Stomach smooth muscle (tissue), 2 donors: Measurements from ENCODE around the gene KRT73.
"Not testable (repeated sequence)": the region's sequence is repeated elsewhere in the genome, so short reads cannot be mapped to it uniquely, and the experiment has no call there.

Experiments used
- H3K27ac ChIP-seq: one replicate; pipeline ENCODE4 v1.7.0; 2013; ENCODE audit warnings: mild to moderate bottlenecking, low read length, inconsistent platforms
- H3K27me3 ChIP-seq, 2 donors: one replicate each; pipeline ENCODE4 v1.7.0; 2013; ENCODE audit warnings: low read length in 2 of 2; ENCODE audit not compliant: insufficient read depth in 2 of 2, control insufficient read depth in 1 of 2
- H3K36me3 ChIP-seq, 2 donors: one replicate each; pipeline ENCODE4 v1.7.0; 2013; ENCODE audit warnings: low read length in 2 of 2; ENCODE audit not compliant: control insufficient read depth in 2 of 2, insufficient read depth in 2 of 2
- H3K4me1 ChIP-seq: one replicate; pipeline ENCODE4 v1.7.0; 2013; ENCODE audit warnings: low read length; ENCODE audit not compliant: control insufficient read depth, insufficient read depth
- H3K4me3 ChIP-seq, 2 donors: one replicate each; pipeline ENCODE4 v1.7.0; 2013; ENCODE audit warnings: low read length in 2 of 2
- H3K9ac ChIP-seq, 2 donors: one replicate each; pipeline ENCODE4 v1.7.0; 2013; ENCODE audit warnings: low read length in 2 of 2, mild to moderate bottlenecking in 1 of 2
- H3K9me3 ChIP-seq, 2 donors: one replicate each; pipeline ENCODE4 v1.7.0; 2013; ENCODE audit warnings: low read length in 2 of 2; ENCODE audit not compliant: control insufficient read depth in 2 of 2
- donor health status: healthy.
- donor health status: Pancreatic carcinoma.

Gene KRT73

DNA sequence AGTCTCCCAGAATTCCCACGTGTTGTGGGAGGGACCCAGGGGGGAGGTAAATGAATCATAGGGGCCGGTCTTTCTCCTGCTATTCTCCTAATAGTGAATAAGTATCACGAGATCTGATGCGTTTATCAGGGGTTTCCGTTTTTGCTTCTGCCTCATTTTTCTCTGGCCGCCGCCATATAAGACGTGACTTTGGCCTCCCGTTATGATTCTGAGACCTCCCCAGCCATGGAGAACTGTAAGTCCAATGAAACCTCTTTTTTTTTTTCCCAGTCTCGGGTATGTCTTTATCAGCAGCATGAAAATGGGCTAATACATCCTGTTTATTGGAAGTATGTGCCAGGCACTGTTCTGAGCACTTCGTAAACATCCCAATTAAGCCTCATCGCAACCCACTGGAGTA is 17.9 kb downstream of the KRT73 start:
- Histone ChIP-seq H3K9me3 (no peaks in the 10 kb centered on the region), H3K9ac (no peak overlapping the region), H3K27ac (no peak overlapping the region), H3K27me3 (peaks cover 29 to 36% of the 10 kb centered on the region in 2 donors), H3K36me3 (no peaks in the 10 kb centered on the region), H3K4me3 (no peak overlapping the region), H3K4me1 (no peaks in the 10 kb centered on the region)

DNA sequence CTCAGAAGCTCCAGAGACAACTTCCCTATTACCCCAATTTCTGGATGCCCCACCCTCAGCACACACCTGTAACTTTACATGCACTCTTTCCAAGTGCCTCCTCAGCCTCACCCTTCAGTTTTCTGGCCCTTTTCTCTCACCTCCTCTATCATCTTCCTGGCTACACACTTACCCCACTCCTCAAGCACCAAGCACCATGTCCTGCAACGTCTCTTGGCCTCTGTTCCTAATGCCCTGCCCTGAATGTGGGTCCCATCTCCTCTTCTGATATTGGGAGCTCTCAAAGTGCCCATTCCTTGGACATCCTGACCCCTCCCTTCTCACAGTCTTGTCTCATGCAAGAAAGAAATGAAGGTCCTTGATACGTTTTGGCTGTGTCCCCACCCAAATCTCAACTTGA is 18.3 kb downstream of the KRT73 start:
- Histone ChIP-seq H3K4me3 (no peak overlapping the region), H3K36me3 (no peaks in the 10 kb centered on the region), H3K9me3 (no peaks in the 10 kb centered on the region), H3K27me3 (peaks cover 29 to 36% of the 10 kb centered on the region in 2 donors), H3K27ac (no peak overlapping the region), H3K9ac (no peak overlapping the region), H3K4me1 (no peaks in the 10 kb centered on the region)

DNA sequence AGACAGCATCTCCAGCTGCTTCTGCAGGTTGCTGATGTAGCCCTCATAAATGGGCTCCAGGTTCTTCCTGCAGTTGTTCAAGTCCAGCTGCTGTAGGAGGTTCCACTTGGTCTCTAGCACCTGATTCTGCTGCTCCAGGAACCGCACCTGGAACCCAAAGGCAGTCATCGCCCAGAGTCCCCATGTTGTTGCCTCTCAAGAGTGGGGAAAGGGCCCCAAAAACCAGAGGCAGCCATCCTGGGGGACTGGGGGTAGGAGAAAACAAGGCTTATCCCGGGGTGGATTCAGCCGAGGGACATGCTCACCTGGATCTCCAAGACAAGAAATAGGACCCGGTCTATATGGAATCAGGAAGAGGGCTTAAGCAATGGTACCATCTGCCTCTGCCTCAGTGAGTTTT is 19.4 kb downstream of the KRT73 start:
- Histone ChIP-seq H3K36me3 (no peaks in the 10 kb centered on the region), H3K4me1 (no peaks in the 10 kb centered on the region), H3K9me3 (no peaks in the 10 kb centered on the region), H3K27me3 (peaks cover 29 to 34% of the 10 kb centered on the region in 2 donors), H3K4me3 (no peak overlapping the region), H3K9ac (no peak overlapping the region), H3K27ac (no peak overlapping the region)

DNA sequence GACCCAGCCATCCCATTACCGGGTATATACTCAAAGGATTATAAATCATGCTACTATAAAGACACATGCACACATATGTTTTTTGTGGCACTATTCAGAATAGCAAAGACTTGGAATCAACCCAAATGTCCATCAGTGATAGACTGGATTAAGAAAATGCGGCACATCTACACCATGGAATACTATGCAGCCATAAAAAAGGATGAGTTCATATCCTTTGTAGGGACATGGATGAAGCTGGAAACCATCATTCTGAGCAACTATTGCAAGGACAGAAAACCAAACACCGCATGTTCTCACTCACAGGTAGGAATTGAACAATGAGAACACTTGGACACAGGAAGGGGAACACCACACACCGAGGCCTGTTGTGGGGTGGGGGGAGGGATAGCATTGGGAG is 24.1 kb downstream of the KRT73 start:
- not testable (repeated sequence) for H3K27ac ChIP-seq, H3K4me3 ChIP-seq, H3K36me3 ChIP-seq, H3K9ac ChIP-seq, H3K4me1 ChIP-seq, H3K9me3 ChIP-seq
- peaks cover 3 to 15% of the 10 kb centered on the region in 2 donors for H3K27me3 ChIP-seq

DNA sequence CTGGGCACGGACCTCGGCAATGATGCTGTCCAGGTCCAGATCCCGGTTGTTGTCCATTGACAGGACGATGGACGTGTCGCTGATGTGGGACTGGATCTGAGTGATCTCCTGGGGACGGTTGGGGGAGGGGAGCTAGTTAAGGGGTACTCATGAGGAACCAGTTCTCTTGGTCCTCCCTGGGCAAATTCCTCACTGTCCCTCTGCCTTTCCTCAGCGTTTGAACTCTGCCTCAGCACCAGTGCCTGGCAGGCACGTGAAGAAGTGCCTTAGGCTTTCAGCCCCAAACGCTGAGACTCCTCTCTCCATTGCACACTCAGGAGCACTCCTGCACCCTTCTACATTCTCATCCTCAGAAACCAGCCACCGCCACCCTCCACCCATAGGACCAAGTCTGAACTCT is 26.8 kb downstream of the KRT73 start:
- Histone ChIP-seq H3K4me1 (no peaks in the 10 kb centered on the region), H3K4me3 (no peak overlapping the region), H3K9me3 (no peaks in the 10 kb centered on the region), H3K9ac (no peak overlapping the region), H3K27me3 (peaks cover 3 to 10% of the 10 kb centered on the region in 2 donors), H3K27ac (no peak overlapping the region), H3K36me3 (no peaks in the 10 kb centered on the region)

DNA sequence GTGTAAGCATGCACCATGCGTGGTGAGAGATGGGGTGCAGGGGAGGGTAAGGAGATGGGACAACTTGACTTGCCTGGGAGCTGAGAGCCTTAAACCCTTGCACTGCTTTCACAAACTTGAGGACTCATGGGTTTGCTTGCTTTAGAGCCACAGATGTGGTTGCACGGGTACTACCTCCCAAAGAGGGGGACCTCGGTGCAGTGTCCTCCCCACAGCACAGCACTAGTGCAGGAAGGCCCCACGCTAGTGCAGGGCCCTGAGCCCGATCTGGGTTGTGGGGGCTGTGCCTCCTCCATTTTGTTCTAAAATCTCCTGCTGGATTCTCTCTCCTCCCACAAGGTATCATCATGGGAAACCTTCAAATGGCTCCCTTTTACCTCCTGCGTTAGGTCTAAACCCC is 28.3 kb downstream of the KRT73 start:
- no peak overlapping the region for H3K27ac ChIP-seq
- no peaks in the 10 kb centered on the region for H3K4me1 ChIP-seq
- H3K27me3 ChIP-seq: peaks cover 3 to 10% of the 10 kb centered on the region in 2 donors
- H3K4me3 ChIP-seq: no peak overlapping the region
- H3K9ac ChIP-seq: no peak overlapping the region
- no peaks in the 10 kb centered on the region for H3K36me3 ChIP-seq
- H3K9me3 ChIP-seq: no peaks in the 10 kb centered on the region

DNA sequence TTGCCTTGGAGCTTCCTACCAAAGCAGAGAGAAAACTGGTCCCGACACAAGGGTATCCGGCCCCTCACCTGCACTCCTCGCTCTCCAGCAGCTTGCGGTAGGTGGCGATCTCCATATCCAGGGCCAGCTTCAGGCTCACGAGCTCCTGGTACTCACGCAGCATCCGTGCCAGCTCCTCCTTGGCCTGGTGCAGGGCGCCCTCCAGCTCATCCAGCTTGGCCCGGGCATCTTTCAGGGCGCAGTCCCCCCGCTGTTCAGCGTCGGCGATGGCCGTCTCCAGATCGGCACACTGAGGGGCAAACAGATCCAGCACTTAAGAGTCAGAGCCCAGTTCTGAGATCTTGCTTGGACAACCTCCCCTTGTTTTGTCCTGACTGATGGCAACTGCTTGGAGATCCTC is 30.8 kb downstream of the KRT73 start:
- Histone ChIP-seq H3K4me1 (no peaks in the 10 kb centered on the region), H3K9ac (no peak overlapping the region), H3K36me3 (no peaks in the 10 kb centered on the region), H3K27ac (no peak overlapping the region), H3K27me3 (peaks cover 0 to 6% of the 10 kb centered on the region in 2 donors), H3K9me3 (no peaks in the 10 kb centered on the region), H3K4me3 (no peak overlapping the region)

DNA sequence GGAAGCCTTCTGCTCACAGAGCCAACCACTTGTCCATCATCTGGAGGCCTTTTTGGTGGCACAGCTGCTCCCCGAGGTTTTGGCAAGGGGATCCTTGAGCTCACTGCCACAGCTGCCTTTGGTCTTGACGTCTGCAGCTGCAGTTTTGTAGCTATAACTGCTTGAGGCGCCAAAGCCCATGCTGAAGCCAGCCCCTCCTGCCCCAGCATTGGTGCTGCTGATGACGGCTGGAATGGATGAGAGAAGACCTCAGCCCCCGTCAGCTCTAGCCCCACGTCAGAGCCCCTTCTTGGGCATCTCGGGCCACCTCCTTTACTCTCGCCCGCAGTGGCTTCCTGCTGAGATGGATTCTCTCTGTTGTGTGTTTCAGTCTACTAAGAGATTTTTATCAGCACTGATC is 32.4 kb downstream of the KRT73 start:
- H3K36me3 ChIP-seq: no peaks in the 10 kb centered on the region
- H3K4me3 ChIP-seq: no peak overlapping the region
- H3K27ac ChIP-seq: no peak overlapping the region
- H3K9me3 ChIP-seq: no peaks in the 10 kb centered on the region
- H3K9ac ChIP-seq: no peak overlapping the region
- peaks cover 0 to 3% of the 10 kb centered on the region in 2 donors for H3K27me3 ChIP-seq
- H3K4me1 ChIP-seq: no peaks in the 10 kb centered on the region

DNA sequence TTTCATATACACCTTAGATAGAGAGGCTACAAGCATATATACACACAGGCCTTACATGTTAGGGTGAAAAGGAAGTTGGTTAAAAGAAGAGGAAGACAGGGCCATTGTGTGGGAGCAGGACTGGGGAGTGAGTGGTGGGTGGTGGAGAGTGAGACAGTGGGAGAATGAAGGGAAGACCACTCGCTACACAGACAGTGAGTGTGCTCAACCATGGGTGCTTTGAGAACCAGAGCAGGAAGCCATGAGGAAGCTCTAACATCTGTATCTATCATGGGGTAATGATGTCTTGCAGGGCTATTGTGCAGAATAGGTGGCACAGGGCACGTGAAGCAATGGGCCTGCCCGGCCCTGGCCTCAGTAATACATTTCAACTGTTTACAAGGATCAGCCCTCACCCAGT is 33.3 kb downstream of the KRT73 start:
- Histone ChIP-seq H3K9ac (no peak overlapping the region), H3K27ac (no peak overlapping the region), H3K36me3 (no peaks in the 10 kb centered on the region), H3K4me1 (no peaks in the 10 kb centered on the region), H3K4me3 (no peak overlapping the region), H3K9me3 (no peaks in the 10 kb centered on the region), H3K27me3 (no peaks in the 10 kb centered on the region)

DNA sequence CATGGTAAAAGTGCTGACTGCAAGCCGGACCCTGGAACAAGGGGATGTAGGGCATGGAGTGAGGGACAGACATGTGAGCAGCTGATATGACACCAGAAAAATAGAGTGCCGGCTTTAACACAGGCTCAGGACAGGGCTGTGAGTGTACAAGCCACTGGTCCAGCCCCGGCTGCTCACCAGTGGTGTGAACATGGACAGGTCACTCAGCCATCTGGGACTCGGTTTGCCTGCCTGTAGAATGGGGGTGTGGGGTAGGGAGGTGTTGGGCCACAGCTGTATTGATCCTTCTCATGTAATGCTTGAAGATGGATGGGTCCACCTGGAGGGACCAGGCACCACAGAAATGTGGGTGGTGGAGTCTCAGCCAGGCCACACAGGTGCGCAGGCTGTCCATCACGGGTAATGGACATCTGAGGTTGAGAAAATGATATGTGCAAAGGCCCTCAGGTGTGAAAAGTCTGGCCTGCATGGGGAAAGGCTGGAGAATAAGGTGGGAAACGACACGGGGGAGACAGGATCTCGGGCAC is 34.1 kb downstream of the KRT73 start:
- Histone ChIP-seq H3K9ac (no peak overlapping the region), H3K4me1 (no peaks in the 10 kb centered on the region), H3K36me3 (no peaks in the 10 kb centered on the region), H3K9me3 (no peaks in the 10 kb centered on the region), H3K27me3 (no peaks in the 10 kb centered on the region), H3K4me3 (no peak overlapping the region), H3K27ac (no peak overlapping the region)

DNA sequence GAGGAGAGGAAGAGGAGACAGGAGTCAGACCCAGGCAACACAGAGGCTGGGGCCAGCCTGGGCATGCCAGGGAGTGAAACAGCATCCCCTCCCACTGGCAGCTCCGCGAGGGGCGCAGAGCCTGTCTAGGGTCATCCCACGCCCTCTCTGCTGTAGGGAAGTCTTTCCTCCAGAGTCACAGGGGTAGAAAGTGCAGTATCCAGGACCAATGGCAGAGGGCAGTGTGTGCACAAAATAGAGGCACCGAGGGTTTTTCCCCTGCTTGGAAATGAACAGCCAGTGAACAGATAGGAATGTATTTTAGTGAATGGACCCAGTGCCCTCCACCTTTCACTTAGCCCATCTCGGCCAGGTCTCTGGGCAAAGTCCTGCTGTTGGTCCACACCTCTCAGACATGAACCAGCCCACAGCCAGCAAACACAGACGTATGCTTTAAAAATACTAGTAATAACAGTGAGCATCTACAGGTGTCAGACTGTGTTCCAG is 35.3 kb downstream of the KRT73 start:
- H3K27me3 ChIP-seq: no peaks in the 10 kb centered on the region
- no peaks in the 10 kb centered on the region for H3K4me1 ChIP-seq
- no peak overlapping the region for H3K9ac ChIP-seq
- no peak overlapping the region for H3K27ac ChIP-seq
- no peaks in the 10 kb centered on the region for H3K9me3 ChIP-seq
- no peak overlapping the region for H3K4me3 ChIP-seq
- no peaks in the 10 kb centered on the region for H3K36me3 ChIP-seq
